HG02870 (cell line): ENCODE results near the gene MRGPRX2.

ENCODE experiments used
- ATAC-seq: cut with Tn5 transposase; IDR thresholded peaks from one replicate; pipeline ENCODE4 v1.9.1; 2021; ENCODE audit warnings: mild to moderate bottlenecking, moderate library complexity; ENCODE audit not compliant: unreplicated experiment

The MRGPRX2 gene

DNA sequence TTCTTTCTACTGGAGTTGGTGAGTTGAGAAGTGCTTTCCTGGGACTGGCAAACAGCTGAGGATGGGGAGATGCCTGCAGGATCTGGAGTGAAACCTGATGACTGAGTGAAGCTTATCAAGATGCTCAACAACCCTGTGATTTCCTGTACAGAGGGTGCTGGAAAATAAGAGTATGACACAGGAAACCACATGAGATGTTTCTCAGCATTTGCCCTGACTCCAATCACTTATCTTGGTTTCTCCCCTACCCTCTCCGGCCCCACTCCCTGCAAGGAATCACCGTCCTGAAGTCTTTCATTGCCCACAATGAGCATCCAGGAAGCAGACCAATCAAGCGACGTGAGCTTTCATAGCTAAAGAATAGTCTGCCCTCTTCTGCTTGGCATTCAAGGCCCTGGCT lies at the start of gene MRGPRX2:
MRGPRX2 (minus strand) TSS at position 89 of the 400 bp plus-strand sequence. CDS start 4,315 bp downstream, outside the sequence.
- ATAC-seq, result no peak

GRCh38 chr11:19110295-19110694 lies 49.8 kb upstream of the MRGPRX2 start:
- no peak for ATAC-seq

GRCh38 chr11:19107125-19107524 lies 46.6 kb upstream of the MRGPRX2 start:
- ATAC-seq, result no peak

GRCh38 chr11:19105011-19105410 lies 44.5 kb upstream of the MRGPRX2 start:
- no peak for ATAC-seq

DNA sequence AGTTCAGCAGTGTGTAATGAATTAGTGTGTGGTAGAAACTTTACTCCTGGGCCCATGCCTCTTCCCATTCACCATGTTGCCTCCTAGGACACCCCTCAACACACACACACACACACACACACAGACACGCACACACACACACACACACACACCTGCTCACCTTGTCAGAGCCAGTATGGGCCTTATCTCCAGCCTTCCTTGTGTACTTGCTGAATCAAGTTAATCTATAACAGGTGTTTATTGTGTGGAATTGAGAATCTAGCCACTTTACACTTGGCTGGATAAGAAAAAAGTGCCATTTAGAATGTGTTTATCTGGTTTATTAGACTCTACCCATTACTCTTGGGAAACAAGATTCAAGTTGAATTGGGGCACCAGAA lies 42.0 kb upstream of the MRGPRX2 start:
- no peak for ATAC-seq

DNA sequence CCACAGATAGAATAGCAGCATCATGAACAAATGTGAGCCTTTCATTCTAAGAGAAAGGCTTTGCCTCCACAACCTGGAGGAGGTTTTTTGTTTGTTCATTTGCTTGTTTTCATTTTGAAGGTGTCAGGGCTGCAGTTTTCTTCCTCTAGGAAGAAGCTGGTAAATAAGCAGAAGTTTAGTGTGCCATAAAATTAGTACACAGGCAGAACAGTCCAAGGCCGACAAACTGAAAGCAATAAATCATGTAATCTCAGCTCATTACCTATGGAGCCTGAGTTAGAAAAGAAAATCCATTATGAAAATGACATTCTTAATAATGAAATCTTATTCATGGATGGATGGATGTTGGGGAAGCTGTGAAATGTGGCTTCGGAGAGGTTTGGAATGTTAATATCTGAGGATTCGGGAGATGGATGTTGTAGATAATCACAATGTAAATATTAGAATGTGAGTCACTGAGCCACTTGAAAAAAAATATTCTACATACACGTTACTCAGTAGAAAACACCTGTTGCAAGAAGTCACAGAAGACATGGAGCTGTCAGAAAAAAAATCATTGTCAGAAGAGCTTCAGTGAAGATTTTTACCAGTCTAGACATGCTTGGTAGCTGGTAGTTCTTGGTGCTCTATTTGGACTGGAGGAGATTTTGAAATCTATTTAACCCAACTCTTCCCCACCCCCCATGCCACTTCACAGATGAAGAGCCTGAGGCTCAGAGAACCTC lies 41.4 kb upstream of the MRGPRX2 start:
- no peak for ATAC-seq

- no peak for ATAC-seq
These were observed 40.4 kb upstream of the MRGPRX2 start for GRCh38 chr11:19100885-19101284.

GRCh38 chr11:19099093-19099492 lies 38.6 kb upstream of the MRGPRX2 start:
- no peak for ATAC-seq

GRCh38 chr11:19094859-19095258 lies 34.3 kb upstream of the MRGPRX2 start:
- no peak for ATAC-seq

DNA sequence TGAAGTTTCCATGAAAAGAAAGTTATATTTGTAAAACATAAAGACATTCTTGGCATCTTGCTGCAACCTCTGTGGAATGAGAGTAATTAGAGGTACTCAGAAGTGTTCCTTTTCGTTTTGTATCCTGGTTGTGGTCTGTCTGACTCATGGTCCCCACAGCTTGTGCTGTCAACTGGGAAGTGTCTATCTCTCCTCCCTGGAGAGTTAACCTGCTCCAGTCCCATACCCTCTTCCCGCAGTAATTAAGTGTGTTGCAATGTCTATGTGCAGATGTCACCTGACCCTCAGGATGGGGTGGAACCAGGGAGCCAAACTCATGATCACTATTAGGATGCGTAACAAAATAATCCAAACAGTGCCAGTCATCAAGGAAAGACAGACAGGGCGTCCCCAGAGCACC lies 33.5 kb upstream of the MRGPRX2 start:
- no peak for ATAC-seq

- ATAC-seq, result no peak
These were observed 32.3 kb upstream of the MRGPRX2 start for GRCh38 chr11:19092850-19093249.

DNA sequence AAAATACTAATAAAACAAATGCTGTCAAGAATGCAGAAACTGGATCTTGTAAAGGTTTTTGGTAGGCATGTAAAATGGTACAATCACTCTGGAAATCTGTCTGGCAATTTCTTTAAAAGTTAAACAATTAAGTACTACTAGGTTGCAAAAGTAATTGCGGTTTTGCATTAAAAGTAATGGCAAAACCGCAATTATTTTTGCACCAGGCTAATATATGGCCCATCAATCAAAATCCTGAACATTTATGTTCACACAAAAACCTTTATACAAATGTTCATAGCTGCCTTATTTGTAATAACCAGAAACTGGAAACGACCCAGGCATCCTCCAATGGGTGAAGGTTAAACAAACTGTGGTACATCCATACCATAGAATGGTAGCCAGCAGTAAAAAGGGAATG lies 31.8 kb upstream of the MRGPRX2 start:
- ATAC-seq, result no peak

DNA sequence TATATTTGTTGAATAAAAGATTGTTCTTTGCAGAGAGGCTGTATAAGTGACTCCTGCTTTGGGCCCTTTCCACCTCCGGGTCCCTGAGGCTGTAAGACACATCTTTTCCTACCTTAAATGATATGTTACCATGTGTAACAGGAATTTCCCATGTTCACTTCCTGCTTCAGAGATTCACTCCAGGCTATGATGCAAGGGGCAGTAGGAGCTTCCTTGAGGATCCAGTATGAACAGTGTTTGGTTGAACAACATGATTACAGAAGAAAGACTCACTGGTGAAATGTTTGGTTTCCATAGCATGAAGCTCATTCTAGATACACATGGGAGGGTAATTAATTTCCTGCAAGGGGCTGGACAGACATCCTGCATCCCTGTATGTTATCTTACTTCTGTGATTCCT lies 30.8 kb upstream of the MRGPRX2 start:
- no peak for ATAC-seq

DNA sequence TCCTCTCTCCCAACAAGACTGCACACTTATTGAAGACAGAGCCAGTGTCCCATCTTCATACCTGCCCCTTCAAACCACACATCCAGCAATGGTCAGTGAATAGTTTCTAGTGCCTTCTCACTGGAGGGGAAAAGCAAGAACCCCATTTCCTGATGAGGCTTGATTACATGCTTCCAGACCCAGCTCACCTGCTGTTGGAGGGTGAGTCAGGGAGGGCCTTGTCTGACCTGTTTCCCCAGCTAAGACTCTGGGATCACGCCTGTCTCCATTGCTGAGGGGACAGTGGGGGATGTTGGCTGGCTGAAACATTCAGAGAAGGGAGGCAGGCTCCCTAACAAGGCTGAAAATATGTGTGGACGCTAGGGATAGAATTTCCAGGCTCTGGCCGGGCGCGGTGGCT lies 28.9 kb upstream of the MRGPRX2 start:
- ATAC-seq, result no peak

DNA sequence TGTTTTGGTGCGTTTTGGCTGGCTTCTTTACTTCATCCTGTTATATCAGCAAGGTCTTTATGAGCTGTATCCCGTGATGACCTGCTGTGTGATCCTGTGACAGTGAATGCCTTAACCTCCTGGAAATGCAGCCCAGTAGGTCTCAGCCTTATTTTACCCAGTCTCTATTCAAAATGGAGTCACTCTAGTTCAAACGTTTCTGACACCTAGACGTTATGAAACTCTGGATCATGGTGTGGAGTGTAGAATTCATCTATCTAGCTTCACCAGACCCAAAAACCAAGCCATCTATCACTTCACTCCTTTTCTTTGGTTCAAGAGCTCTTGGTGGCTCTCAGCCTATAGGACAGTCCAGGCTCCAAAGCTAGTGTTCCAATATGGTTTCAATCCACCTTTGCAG lies 28.3 kb upstream of the MRGPRX2 start:
- ATAC-seq, result no peak

DNA sequence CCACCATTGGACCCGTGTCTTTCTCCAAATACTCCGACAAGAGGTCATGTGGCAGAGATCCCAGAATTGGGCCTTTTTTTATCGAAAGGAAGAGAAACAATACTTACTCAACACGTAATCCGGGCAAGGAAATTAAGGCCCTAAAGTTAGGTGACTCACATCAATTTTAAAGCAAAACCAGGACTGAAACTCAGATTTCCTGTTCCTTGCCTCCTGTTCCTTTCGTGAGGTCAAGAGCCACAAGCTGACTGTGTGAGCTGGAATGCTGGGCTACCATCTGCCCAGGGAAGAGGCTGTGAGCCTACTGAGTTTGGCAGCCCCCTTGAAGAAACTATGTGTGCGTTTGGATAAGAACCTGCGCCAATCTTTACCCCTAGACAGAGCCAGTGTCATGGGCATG lies 27.1 kb upstream of the MRGPRX2 start:
- ATAC-seq, result no peak

GRCh38 chr11:19084661-19085315 lies 24.3 kb upstream of the MRGPRX2 start:
- ATAC-seq, result no peak

DNA sequence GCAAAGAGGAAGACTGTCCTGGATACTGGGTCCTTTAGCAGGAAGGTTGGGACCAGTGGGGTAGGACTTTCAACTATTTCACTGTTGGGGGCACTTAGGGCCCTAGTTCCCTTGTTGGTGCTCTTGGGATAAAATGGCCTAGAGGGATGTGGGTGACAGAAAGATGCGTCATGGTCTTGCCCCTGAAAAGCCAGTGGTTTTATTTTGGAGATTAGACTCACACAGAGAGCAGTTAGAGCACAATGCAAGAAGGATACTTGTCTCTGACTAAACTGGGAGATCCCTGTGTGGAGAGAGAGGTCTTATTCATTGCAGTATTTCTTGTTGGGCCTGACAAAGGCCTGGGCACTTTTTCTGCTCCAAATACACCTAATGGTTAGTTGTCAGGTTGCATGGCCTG lies 22.6 kb upstream of the MRGPRX2 start:
- no peak for ATAC-seq

DNA sequence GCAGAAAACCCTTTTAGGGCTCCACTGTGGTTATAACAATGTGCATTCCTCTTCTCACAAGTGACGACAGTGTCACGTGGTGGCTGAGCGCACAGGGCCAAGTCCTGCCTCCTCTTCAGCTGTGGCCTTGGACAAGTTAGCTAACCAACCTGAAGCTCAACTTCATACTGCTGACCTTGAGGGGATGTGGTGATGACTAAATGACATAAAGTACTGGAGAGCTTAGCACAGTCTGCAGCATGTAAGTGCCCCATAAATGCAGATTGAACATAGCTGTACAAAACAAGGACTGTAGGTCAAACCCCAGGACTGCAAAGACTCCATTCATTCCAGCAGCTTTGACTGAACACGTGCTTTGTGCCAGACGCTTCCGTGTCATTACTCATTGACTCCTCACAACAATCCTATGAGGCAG lies 20.1 kb upstream of the MRGPRX2 start:
- no peak for ATAC-seq

GRCh38 chr11:19079643-19080440 lies 19.3 kb upstream of the MRGPRX2 start:
- ATAC-seq, result no peak

DNA sequence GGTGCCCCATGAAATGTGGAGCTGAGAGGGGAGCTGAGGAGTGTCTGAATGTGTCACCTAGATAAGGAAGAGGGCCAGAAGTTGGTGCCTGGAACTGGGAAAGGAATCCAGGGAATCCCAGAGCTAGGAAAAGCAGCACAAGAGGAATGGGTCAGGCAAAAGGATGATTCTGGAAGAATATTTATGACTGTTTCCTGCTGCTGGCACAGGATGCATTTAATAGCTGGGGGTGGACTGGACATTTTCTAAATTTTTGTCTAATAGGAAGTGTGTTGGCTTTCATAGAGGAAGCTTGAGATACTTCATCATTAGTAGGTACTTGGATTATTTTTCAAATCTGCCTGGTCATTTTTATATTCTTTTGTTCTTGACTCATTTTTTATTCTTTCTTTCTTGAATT lies 17.4 kb upstream of the MRGPRX2 start:
- ATAC-seq, result no peak
